ENCODE measurements around the gene PCBP3.
"Not testable (repeated sequence)": the region's sequence is repeated elsewhere in the genome, so short reads cannot be mapped to it uniquely, and the experiment has no call there.

PCBP3 gene

DNA sequence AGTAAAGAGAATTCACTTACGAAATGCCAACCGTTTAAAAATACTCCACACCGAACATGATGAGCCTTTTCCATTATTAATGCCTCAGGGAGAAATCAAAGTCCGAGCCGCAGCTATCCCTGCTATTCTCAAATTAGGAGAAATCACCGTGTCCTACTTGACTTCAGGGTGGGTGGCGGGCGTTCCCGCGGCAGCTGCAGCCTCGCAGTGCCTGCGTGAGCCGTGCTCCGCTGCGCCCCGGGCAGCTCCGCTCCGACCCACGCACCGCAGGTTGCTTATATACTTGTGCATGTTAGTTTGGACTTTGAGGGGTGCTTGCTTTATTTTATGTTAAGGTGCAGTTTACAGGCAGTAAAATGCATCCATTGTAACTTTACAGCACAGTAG, 35.6 kb upstream of the PCBP3 start:
- in situ Hi-C loops (cut with HindIII; ENCODE audit: low sequenced_read_pairs): no loop called here
- H3K4me3 ChIP-seq (ENCODE audit: low read depth, low read length): no peak overlapping the region
- TF ChIP-seq, protein P1, sequence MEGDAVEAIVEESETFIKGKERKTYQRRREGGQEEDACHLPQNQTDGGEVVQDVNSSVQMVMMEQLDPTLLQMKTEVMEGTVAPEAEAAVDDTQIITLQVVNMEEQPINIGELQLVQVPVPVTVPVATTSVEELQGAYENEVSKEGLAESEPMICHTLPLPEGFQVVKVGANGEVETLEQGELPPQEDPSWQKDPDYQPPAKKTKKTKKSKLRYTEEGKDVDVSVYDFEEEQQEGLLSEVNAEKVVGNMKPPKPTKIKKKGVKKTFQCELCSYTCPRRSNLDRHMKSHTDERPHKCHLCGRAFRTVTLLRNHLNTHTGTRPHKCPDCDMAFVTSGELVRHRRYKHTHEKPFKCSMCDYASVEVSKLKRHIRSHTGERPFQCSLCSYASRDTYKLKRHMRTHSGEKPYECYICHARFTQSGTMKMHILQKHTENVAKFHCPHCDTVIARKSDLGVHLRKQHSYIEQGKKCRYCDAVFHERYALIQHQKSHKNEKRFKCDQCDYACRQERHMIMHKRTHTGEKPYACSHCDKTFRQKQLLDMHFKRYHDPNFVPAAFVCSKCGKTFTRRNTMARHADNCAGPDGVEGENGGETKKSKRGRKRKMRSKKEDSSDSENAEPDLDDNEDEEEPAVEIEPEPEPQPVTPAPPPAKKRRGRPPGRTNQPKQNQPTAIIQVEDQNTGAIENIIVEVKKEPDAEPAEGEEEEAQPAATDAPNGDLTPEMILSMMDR (IDR thresholded peaks at IDR 0.05; ENCODE audit: low read depth, low read length, missing control alignments): no peak
- no peak for DNase-seq (ENCODE audit: low read depth)

DNA sequence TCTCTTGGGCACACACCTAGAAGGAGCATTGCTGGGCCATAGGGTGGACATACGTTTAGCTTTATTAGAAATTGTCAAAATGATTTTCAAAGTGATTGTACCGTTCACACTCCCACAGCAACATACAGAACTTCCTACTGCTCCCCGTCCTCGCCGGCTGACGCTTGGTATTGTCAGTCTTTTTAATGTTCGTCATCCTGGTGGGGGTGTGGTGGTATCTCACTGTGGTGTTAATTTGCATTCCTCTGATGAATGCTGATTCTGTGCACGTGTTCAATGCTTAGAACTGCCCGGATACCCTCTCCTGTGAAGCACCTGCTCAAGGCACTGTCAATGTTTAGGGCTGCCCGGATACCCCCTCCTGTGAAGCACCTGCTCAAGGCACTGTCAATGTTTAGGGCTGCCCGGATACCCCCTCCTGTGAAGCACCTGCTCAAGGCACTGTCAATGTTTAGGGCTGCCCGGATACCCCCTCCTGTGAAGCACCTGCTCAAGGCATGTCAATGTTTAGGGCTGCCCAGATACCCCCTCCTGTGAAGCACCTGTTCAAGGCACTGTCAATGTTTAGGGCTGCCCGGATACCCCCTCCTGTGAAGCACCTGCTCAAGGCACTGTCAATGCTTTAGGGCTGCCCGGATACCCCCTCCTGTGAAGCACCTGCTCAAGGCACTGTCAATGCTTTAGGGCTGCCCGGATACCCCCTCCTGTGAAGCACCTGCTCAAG, 34.6 kb upstream of the PCBP3 start:
- in situ Hi-C loops (cut with HindIII; ENCODE audit: low sequenced_read_pairs); H3K4me3 ChIP-seq (ENCODE audit: low read depth, low read length); DNase-seq (ENCODE audit: low read depth): not testable (repeated sequence)

DNA sequence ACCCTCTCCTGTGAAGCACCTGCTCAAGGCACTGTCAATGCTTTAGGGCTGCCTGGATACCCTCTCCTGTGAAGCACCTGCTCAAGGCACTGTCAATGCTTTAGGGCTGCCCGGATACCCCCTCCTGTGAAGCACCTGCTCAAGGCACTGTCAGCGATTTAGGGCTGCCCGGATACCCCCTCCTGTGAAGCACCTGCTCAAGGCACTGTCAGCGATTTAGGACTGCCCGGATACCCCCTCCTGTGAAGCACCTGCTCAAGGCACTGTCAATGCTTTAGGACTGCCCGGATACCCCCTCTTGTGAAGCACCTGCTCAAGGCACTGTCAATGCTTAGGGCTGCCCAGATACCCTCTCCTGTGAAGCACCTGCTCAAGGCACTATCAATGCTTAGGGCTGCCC, 33.9 kb upstream of the PCBP3 start:
- in situ Hi-C loops (cut with HindIII; ENCODE audit: low sequenced_read_pairs); H3K4me3 ChIP-seq (ENCODE audit: low read depth, low read length); DNase-seq (ENCODE audit: low read depth): not testable (repeated sequence)

DNA sequence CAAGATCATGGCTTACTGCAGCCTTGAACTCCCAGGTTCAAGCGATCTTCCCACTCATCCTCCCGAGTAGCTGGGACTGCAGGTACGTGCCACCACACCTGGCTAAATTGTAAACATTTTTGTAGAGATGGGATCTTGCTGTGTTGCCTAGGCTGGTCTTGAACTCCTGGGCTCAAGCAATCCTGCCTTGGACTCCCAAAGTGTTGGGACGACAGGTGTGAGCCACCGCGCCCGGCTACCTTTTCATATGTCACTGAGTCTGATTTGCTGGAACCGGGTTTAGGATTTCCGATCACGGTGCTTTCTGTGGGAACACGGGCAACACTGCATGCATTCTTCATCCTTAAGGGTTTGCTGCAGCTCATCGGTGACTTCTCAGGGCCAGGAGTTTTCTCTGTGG, 32.2 kb upstream of the PCBP3 start:
- TF ChIP-seq, protein P1 (IDR thresholded peaks at IDR 0.05; ENCODE audit: low read depth, low read length, missing control alignments): no peak
- in situ Hi-C loops (cut with HindIII; ENCODE audit: low sequenced_read_pairs): no loop called here
- no peak for DNase-seq (ENCODE audit: low read depth)
- H3K4me3 ChIP-seq (ENCODE audit: low read depth, low read length): no peak overlapping the region

DNA sequence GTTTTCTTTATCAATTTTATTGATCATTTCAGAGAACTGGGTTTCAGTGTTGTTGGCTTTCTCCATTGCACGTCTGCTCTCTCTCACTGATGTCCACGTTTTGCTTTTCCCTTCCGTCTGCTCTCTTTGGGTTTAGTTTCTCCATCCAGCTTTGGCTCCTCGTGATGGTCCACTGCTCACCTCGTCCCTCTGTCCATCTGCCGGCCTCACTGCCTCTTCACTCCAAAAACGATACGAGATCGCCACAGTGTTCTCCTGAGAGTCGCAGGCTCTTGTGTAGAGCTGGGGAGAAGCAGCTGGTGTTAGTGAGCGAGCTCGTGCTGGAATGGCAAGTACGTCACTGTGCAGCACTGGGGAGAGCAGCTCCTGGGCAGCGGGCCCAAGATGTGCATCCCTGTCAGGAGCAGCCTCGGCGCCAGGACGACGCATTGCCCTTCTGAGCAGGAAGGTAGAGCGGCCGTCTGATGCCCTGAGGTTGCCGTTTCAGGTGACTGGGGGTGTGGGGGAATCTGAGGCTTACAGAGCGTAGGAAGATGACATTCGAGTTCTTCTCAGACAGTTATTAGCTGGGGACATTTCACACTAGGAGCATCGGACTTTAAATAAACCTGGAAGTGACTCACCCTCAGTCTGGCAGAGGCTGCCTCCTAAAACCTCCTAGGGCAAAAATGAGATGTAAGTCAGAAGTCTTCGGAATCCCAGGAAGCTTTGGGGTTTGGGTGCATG, 31.4 kb upstream of the PCBP3 start:
- DNase-seq (ENCODE audit: low read depth): peak; percentile 84
- in situ Hi-C loops (cut with HindIII; ENCODE audit: low sequenced_read_pairs): no loop called here
- TF ChIP-seq, protein P1 (IDR thresholded peaks at IDR 0.05; ENCODE audit: low read depth, low read length, missing control alignments): no peak
- H3K4me3 ChIP-seq (ENCODE audit: low read depth, low read length): no peak overlapping the region

DNA sequence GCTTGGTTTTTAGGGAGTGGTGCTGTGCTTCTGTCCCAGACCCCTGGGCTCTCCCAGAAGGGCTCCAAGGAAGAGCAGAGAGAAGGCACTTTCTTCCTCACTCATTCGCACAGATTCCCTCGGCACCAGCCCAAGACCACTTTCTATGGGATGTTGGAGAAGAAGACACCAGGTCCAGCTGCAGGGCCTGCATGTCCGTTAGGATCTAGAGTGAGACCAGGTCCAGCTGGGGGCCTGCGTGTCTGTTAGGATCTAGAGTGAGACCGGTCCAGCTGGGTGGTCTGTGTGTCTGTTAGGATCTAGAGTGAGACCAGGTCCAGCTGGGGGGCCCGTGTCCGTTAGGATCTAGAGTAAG, 30.9 kb upstream of the PCBP3 start:
- in situ Hi-C loops (cut with HindIII; ENCODE audit: low sequenced_read_pairs); H3K4me3 ChIP-seq (ENCODE audit: low read depth, low read length); DNase-seq (ENCODE audit: low read depth): not testable (repeated sequence)

DNA sequence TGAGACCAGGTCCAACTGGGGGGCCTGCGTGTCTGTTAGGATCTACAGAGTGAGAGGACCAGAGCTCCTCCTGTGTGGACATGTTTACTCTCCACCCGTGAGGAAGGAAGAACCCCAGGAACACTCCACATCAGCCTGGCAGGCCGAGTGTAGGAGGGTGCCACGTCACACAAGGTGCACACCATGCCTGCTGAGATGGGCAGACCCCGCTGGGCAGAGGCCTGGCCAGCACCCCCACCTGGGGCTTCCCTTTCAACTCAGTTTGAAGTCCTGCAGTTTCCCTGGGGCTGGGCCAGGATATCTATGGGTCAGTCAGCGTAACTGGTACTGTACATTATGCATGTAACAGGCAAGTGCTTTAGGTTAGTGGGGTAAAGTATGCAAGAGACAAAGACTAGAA, 30.1 kb upstream of the PCBP3 start:
- no peak overlapping the region for H3K4me3 ChIP-seq (ENCODE audit: low read depth, low read length)
- TF ChIP-seq, protein P1 (IDR thresholded peaks at IDR 0.05; ENCODE audit: low read depth, low read length, missing control alignments): no peak
- DNase-seq (ENCODE audit: low read depth): no peak
- in situ Hi-C loops (cut with HindIII; ENCODE audit: low sequenced_read_pairs): no loop called here

DNA sequence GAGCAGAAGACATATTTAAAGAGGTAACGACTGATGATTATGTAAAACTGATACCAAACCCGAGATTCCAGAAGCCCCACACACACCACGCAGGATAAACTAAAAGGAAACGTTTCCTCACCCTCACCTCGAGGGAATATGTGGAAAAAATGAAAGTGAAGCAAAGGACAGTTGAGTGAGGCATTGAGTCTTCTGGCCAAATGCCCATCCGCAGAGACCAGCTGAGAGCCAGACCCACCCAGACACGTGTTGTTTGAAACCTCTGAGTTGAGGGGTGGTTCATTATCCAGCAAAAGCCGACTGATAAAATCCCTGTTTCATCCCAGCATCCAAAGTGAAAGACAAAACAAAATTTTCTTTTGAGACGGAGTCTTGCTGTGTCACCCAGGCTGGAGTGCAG, 29.6 kb upstream of the PCBP3 start:
- in situ Hi-C loops (cut with HindIII; ENCODE audit: low sequenced_read_pairs): no loop called here
- no peak for DNase-seq (ENCODE audit: low read depth)
- TF ChIP-seq, protein P1 (IDR thresholded peaks at IDR 0.05; ENCODE audit: low read depth, low read length, missing control alignments): no peak
- no peak overlapping the region for H3K4me3 ChIP-seq (ENCODE audit: low read depth, low read length)

Data from astrocyte of the cerebellum (primary cell).